HepG2 (cell line): ENCODE measurements around the gene AGAP3. TPM values are rescaled to one million over a fixed set of nuclear protein-coding genes. Genes with fewer than 3 reads are reported as not detected.

Experiments
- ARID4A ChIP-seq: sonication (generic); formaldehyde crosslinking; IDR thresholded peaks from 2 replicates; pipeline ENCODE4 v1.5.0; 2020; ENCODE audit warnings: mild to moderate bottlenecking, missing genetic modification reagents, borderline replicate concordance
- FOXA1 ChIP-seq, 2 experiments: fragments of 450-650 bp in 1 of 2; sonication (generic) in 1 of 2; formaldehyde crosslinking in 1 of 2; IDR thresholded peaks; 2 replicates each; pipeline versions ENCODE4 v1.4.0 to v1.6.1; 2016 to 2020; ENCODE audit warnings: missing genetic modification reagents in 1 of 2
- GATAD2A ChIP-seq: IDR thresholded peaks from 2 replicates; pipeline ENCODE4 v1.6.1; 2016
- HMG20B ChIP-seq: conservative IDR thresholded peaks from 2 replicates; pipeline ENCODE4 v1.6.1; 2016; ENCODE audit warnings: missing genetic modification reagents, missing compliant biosample characterization
- HNF1B ChIP-seq: sonication (generic); formaldehyde crosslinking; IDR thresholded peaks from 2 replicates; pipeline ENCODE4 v1.5.1; 2020; ENCODE audit warnings: mild to moderate bottlenecking, moderate library complexity, missing genetic modification reagents
- ISL2 ChIP-seq: sonication (generic); formaldehyde crosslinking; IDR thresholded peaks from 2 replicates; pipeline ENCODE4 v1.5.0; 2020; ENCODE audit warnings: missing genetic modification reagents
- JUN ChIP-seq: sonication (generic); formaldehyde crosslinking; IDR thresholded peaks from 2 replicates; pipeline ENCODE4 v1.4.0; 2020; ENCODE audit warnings: mild to moderate bottlenecking, missing genetic modification reagents
- KLF13 ChIP-seq: sonication (generic); formaldehyde crosslinking; IDR thresholded peaks from 2 replicates; pipeline ENCODE4 v1.4.0; 2020; ENCODE audit warnings: mild to moderate bottlenecking, missing genetic modification reagents
- KLF16 ChIP-seq, 2 experiments: sonication (generic) in 1 of 2; formaldehyde crosslinking in 1 of 2; IDR thresholded peaks; 2 replicates each; pipeline versions ENCODE4 v1.6.1 to v1.8.0; 2016 to 2023; ENCODE audit warnings: missing genetic modification reagents in 2 of 2, missing compliant biosample characterization in 1 of 2
- KLF6 ChIP-seq: IDR thresholded peaks from 2 replicates; pipeline ENCODE4 v1.8.0; 2016; ENCODE audit warnings: missing biosample characterization, missing genetic modification reagents
- MTA1 ChIP-seq: sonication (generic); formaldehyde crosslinking; IDR thresholded peaks from 2 replicates; pipeline ENCODE4 v1.4.0; 2020; ENCODE audit warnings: missing genetic modification reagents, mild to moderate bottlenecking, borderline replicate concordance
- NFKBIZ ChIP-seq: IDR thresholded peaks from 2 replicates; pipeline ENCODE4 v1.6.1; 2018; ENCODE audit warnings: missing genetic modification reagents, missing compliant biosample characterization
- NR0B2 ChIP-seq: sonication (generic); formaldehyde crosslinking; IDR thresholded peaks from 2 replicates; pipeline ENCODE4 v1.4.0; 2020; ENCODE audit warnings: mild to moderate bottlenecking, missing genetic modification reagents
- NR2C2 ChIP-seq: sonication (generic); formaldehyde crosslinking; IDR thresholded peaks from 2 replicates; pipeline ENCODE4 v1.4.0; 2020; ENCODE audit warnings: missing genetic modification reagents, mild to moderate bottlenecking, moderate library complexity, borderline replicate concordance
- POLR2G ChIP-seq: fragments of 200-400 bp; formaldehyde crosslinking; IDR thresholded peaks from 2 replicates; pipeline ENCODE4 v1.6.1; 2018; ENCODE audit warnings: mild to moderate bottlenecking, low read depth, low read length, moderate library complexity
- RARA ChIP-seq: IDR thresholded peaks from 2 replicates; pipeline ENCODE4 v1.6.1; 2016; ENCODE audit warnings: missing genetic modification reagents, missing compliant biosample characterization
- RFXANK ChIP-seq: IDR thresholded peaks from 2 replicates; pipeline ENCODE4 v1.6.1; 2016
- SOX13 ChIP-seq, 3 experiments: fragments of 450-650 bp in 1 of 3; sonication (generic) in 1 of 3; formaldehyde crosslinking in 1 of 3; IDR thresholded peaks in 2 of 3; conservative IDR thresholded peaks in 1 of 3; 2 replicates each; pipeline versions ENCODE4 v1.5.0 to v1.6.1; 2016 to 2020; ENCODE audit warnings: antibody characterized with exemption in 1 of 3, mild to moderate bottlenecking in 1 of 3, missing compliant biosample characterization in 1 of 3, missing genetic modification reagents in 1 of 3, moderate library complexity in 1 of 3
- SP4 ChIP-seq: sonication (generic); formaldehyde crosslinking; IDR thresholded peaks from 2 replicates; pipeline ENCODE4 v1.8.1; 2023; ENCODE audit warnings: mild to moderate bottlenecking, missing genetic modification reagents
- ZFP90 ChIP-seq: sonication (generic); formaldehyde crosslinking; IDR thresholded peaks from 2 replicates; pipeline ENCODE4 v1.8.0; 2022; ENCODE audit warnings: missing genetic modification reagents, mild to moderate bottlenecking, inconsistent platforms, borderline replicate concordance
- ZNF30 ChIP-seq: sonication (generic); formaldehyde crosslinking; IDR thresholded peaks from 2 replicates; pipeline ENCODE4 v1.5.0; 2020; ENCODE audit warnings: mild to moderate bottlenecking, missing genetic modification reagents
- ZNF501 ChIP-seq: sonication (generic); formaldehyde crosslinking; IDR thresholded peaks from 2 replicates; pipeline ENCODE4 v1.5.1; 2020; ENCODE audit warnings: mild to moderate bottlenecking, moderate library complexity, missing genetic modification reagents
- ZNF761 ChIP-seq: sonication (generic); formaldehyde crosslinking; conservative IDR thresholded peaks from 2 replicates; pipeline ENCODE4 v1.4.0; 2020; ENCODE audit warnings: mild to moderate bottlenecking, missing genetic modification reagents
- ZNF792 ChIP-seq: IDR thresholded peaks from 2 replicates; pipeline ENCODE4 v1.6.1; 2016
- polyA plus RNA-seq, 8 experiments: library from polyadenylated mRNA; depleted of rRNA in 3 of 8; stranded (reverse) in 7 of 8; unstranded in 1 of 8; fragments of >200 nt; fragmentation: Illumina TruSeq in 4 of 8; extraction: Trizol in 4 of 8; gene quantifications; 2 replicates each; pipeline versions ENCODE4 v1.2.1 to v1.2.3, GENCODE V29; 2011 to 2016; ENCODE audit warnings: low read depth in 4 of 8, missing spikeins in 1 of 8, mixed read lengths in 1 of 8; ENCODE audit not compliant: insufficient read depth in 1 of 8
- total RNA-seq, 5 experiments: library from RNA; depleted of rRNA; stranded (reverse); fragments of >200 nt; fragmentation: Illumina TruSeq; extraction: Trizol; gene quantifications; 2 replicates each; pipeline ENCODE4 v1.2.3, GENCODE V29; 2016; ENCODE audit warnings: low read depth in 1 of 5

AGAP3 gene
- total and polyA plus RNA-seq, 2 of the 13 experiments (the other 11 are each of a cell fraction or from before 2014, with no cell fraction given), result 31.3 to 61.4 TPM

- TF ChIP-seq HNF1B (no peak; the same call in 1 of the 2 replicates), KLF13 (CRISPR knock-in tag) (no peak), ARID4A (CRISPR knock-in tag) (peak; percentile 85; the same call in 1 of the 2 replicates), POLR2G (0 out of 2 replicates have a peak, but pooled peaks have one; percentile 25), NR2C2 (CRISPR knock-in tag) (peak; percentile 41; the same call in 1 of the 2 replicates), KLF6 (no peak), HMG20B (CRISPR knock-in tag) (no peak), ZNF761 (CRISPR knock-in tag) (no peak), SP4 (CRISPR knock-in tag) (peak; percentile 55; the same call in 1 of the 2 replicates), RARA (CRISPR knock-in tag) (peak; percentile 51), KLF16 (CRISPR knock-in tag; IDR thresholded peaks at IDR 0.05) (peak in 1 of 2 experiments; percentile 22; a peak in 1 of 4 replicates), FOXA1 (IDR thresholded peaks at IDR 0.05) (no peak), FOXA1 (CRISPR knock-in tag; IDR thresholded peaks at IDR 0.05) (peak; percentile 25; the same call in 1 of the 2 replicates), NR0B2 (CRISPR knock-in tag) (no peak), JUN (CRISPR knock-in tag) (no peak), NFKBIZ (CRISPR knock-in tag) (no peak), ZNF792 (CRISPR knock-in tag) (peak; percentile 61; the same call in 1 of the 2 replicates), ZNF30 (CRISPR knock-in tag) (no peak), MTA1 (peak; percentile 51; the same call in 1 of the 2 replicates), ZFP90 (CRISPR knock-in tag) (no peak), SOX13 (IDR thresholded peaks at IDR 0.05) (no peak), SOX13 (CRISPR knock-in tag; conservative IDR thresholded peaks at IDR 0.05 in 1 of 2, IDR thresholded peaks at IDR 0.05 in 1 of 2) (peak in 1 of 2 experiments; percentile 51; a peak in 1 of 4 replicates), ISL2 (CRISPR knock-in tag) (no peak), ZNF501 (CRISPR knock-in tag) (0 out of 2 replicates have a peak, but pooled peaks have one; percentile 29), GATAD2A (CRISPR knock-in tag) (peak; percentile 37; the same call in 1 of the 2 replicates), RFXANK (CRISPR knock-in tag) (no peak)
Measured at GRCh38 chr7:151088856-151089699, 2.8 kb downstream of the AGAP3 start (continued).
